PC-9 (cell line): ENCODE results near the gene CC2D1A.

Source experiments
- EZH2 ChIP-seq: fragments of 200-600 bp; sonication (generic); IDR thresholded peaks from 2 replicates; pipeline ENCODE4 v1.8.0; 2017; ENCODE audit warnings: antibody characterized with exemption, low read depth
- TF ChIP-seq, protein P1 (sequence below): fragments of 200-600 bp; sonication (generic); conservative IDR thresholded peaks from 2 replicates; pipeline ENCODE4 v1.6.1; 2017; ENCODE audit warnings: mixed run types, antibody characterized with exemption, mild to moderate bottlenecking, moderate library complexity

DNA sequence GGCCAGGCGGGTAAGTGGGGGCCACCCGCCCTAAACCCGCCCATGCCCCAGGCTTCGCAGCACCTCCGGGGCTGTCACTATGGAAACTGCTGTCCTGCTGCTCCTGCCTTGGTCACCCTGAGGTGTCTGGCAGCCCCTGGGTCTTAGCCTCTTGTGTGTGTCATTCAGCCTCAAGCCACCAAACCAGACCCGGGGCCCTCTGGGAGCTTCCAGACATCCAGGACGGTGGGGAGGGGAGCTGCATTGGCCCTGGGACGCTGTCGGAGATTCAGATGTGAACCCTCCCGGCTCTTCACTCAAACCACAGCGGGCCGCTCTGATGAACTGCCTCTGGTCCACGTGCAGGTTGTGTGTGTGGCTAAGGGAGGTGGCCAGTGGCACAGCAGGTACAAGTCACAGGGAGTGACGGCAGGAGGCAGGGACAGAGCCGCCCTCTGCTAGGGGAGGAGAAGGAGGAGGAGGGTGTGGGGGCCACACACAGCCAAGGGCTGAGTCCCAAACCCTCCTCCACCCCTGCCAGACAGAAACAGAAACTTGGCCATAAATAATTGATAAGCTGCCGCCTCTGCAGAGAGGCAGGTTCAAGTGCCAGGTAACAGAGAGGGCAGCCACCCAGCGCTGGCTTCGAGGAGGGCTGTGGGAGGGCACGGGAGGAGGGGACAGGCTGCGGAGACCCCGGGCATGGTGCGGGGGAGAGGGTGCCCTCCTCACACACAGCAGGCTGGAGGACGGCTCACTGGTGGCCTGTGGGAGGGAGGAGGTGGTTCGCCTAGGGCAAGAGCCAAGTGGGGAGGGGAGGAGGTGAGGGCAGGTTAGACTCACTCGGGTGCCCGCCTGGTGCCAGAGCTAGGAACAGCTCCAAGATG lies 21.0 kb upstream of the CC2D1A start:
- TF ChIP-seq, protein P1, sequence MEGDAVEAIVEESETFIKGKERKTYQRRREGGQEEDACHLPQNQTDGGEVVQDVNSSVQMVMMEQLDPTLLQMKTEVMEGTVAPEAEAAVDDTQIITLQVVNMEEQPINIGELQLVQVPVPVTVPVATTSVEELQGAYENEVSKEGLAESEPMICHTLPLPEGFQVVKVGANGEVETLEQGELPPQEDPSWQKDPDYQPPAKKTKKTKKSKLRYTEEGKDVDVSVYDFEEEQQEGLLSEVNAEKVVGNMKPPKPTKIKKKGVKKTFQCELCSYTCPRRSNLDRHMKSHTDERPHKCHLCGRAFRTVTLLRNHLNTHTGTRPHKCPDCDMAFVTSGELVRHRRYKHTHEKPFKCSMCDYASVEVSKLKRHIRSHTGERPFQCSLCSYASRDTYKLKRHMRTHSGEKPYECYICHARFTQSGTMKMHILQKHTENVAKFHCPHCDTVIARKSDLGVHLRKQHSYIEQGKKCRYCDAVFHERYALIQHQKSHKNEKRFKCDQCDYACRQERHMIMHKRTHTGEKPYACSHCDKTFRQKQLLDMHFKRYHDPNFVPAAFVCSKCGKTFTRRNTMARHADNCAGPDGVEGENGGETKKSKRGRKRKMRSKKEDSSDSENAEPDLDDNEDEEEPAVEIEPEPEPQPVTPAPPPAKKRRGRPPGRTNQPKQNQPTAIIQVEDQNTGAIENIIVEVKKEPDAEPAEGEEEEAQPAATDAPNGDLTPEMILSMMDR = no peak
- TF ChIP-seq EZH2 = no peak
